ENCODE data around the gene PTH1R.

The PTH1R gene

DNA sequence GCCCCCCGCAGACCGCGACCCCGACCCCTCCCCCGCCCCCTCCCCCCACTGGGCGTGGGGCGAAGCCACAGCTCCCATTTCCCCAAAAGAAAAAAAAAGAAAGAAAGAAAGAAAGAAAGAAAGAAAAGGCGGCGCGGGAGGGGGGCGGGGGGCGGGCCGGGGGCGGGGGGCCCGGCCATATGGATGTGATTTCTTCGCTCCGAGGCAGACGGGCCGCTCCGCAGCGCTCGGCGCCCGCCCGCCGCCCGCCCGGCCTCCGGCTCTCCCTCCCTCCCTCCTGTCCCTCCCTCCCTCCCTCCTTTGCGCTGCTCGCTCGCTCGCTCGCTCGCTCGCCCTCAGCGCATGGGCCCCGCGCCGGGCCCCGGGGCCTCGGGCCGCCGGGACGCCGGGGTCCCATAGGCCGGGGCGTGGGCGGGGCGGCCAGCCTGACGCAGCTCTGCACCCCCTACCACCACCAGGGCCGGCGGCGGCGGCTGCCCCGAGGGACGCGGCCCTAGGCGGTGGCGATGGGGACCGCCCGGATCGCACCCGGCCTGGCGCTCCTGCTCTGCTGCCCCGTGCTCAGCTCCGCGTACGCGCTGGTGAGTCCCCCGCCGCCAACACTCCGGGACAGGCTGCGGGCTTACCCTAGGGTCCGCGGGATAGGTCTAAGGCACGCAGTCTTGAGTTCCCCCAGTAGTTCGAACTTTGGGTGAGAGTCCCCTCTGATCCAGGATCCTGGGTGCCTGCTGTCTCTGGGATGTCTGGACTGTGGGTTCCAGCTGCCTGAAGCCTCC lies 5.7 kb downstream of the PTH1R start:
- DNase-seq (ENCODE audit: low read depth) = peak; percentile 36

DNA sequence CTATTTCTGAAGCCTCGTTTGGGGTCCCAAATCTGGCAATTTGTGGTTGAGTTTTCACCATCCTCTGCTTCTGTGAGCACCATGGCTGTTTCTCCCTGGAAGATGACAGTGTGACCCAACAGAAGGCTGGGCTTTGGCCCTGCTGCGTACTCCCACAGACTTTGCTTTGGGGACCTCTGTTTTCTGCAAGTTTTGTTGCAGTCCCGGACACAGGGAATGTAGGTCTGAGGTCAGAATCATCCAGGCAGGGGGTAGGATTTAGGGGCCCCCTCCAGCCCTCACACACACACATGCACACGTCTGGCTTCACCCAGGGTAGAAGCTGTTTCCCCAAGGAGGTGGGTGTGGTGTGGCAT lies 6.3 kb downstream of the PTH1R start:
- DNase-seq (ENCODE audit: low read depth) = no peak

GRCh38 chr3:46884427-46884826 lies 6.9 kb downstream of the PTH1R start:
- no peak for DNase-seq (ENCODE audit: low read depth)

DNA sequence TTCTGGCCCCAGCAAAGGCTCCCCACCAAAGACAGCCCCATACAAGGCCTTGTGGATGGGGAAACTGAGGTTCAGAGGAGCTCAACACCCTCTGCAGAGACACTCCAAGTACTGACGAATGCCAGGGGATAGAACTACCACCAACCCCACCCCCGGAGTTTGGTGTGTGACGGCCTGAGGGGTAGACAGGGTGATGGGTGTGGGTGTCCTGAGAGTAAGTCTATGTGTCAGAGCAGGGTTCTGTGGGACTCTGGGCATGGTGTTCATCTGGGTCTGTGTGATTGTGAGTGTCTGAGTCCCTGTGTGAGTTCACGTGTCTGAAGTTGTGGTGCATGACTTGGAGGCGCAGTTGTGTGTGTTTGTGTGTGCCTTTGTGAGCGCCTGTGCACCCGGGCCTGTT lies 7.4 kb downstream of the PTH1R start:
- no peak for DNase-seq (ENCODE audit: low read depth)

- no peak for DNase-seq (ENCODE audit: low read depth)
Measured at GRCh38 chr3:46885612-46886011, 8.1 kb downstream of the PTH1R start.

- no peak for DNase-seq (ENCODE audit: low read depth)
Measured at GRCh38 chr3:46887980-46888494, 10.5 kb downstream of the PTH1R start.

DNA sequence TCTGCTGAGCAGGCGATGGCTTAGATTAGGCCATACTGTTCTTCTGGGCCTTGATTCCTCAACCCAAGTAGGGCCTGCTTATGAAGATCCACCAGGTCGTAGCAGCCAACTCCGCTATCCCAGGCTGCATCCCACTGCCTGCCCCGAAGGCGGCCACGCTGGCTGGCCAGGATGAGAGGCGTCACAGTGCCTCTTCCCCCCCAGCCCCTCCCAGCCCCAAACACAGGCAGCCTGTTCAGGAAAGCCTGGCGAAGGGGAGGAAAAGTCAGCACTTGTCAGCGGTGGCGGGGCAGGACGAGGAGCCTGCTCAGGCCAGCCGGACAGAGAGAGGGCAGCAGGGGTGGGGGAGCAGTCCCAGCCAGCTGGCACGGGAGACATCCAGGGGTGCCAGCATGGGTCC lies 11.2 kb downstream of the PTH1R start:
- no peak for DNase-seq (ENCODE audit: low read depth)

DNA sequence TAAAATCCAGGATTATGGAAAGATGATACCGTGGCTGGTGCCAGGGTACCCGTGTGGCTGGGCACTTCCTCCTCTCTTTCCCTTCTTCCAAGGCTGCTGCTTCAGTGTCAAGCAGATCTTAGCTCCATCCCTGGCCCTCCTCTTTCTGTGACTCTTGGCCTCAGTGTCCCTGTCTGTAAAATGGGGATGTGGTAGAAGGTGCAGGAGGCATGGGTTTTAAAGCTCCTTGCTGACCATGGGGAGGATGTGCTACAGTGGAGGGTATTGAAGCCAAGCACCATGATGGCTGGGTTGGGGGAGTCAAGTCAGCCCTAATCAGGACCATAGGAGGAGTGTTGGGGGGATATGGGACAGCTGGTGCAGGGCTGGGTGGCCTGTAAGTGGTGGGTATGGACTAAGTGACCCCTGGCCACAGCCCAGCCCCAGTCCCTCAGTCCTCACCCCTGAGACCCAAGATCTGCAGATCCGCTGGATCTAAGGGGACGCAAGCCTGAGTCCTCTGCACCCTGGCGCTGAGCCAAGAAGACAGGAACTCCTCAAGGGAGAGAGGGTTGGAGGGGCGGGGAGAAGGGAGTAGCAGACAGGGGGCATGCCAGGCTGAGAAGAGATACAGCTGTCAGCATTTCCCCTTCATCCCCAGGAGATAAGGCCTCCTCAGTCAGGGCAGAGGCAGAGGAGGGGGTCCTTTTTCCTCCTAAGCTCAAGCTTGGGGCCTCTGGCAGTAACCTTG lies 12.0 kb downstream of the PTH1R start:
- no peak for DNase-seq (ENCODE audit: low read depth)

- DNase-seq (ENCODE audit: low read depth) = no peak
Measured at GRCh38 chr3:46890132-46890531, 12.6 kb downstream of the PTH1R start.

- DNase-seq (ENCODE audit: low read depth) = no peak
Measured at GRCh38 chr3:46891132-46891531, 13.6 kb downstream of the PTH1R start.

DNA sequence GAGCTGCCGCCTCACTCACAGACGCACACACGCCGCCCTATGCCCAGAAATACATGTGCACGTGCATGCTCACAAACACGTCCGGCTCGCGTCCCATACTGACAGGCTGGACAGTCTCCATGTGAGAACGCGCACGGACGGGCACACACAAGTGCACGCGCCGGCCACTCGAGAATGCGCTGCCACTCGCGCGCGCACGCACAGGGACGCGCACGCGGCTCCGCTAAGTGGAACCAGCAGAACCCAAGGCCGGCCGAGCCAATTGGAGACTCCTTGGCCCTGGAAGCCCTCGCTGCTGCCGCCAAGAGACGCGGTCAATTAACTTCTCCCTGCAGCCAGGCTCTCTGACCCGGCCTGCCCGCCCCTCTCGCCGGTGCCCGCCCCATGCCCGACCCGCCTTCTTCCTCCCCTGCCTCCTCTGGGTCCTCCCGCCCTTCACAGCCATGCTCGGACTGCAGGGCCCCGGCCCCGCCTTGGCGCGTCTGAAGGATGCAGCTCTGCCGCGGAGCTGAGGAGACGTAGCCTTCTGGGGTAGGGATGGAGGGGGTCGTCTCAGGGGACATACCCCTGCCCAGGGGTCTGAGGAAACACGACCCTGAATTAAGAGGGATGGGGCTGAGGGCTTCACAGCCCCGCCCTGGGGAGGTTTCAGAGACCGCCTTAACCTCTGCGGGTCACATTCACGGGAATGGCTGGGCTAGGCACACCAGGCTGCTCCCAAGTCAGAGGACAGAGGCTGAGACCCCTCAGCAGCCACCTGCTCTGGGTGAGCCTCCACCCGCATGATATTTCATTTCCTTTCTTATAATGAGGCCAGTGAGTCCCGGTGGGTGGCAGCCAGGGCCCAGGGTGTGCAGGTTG lies 15.0 kb downstream of the PTH1R start:
- DNase-seq (ENCODE audit: low read depth) = peak; percentile 43

DNA sequence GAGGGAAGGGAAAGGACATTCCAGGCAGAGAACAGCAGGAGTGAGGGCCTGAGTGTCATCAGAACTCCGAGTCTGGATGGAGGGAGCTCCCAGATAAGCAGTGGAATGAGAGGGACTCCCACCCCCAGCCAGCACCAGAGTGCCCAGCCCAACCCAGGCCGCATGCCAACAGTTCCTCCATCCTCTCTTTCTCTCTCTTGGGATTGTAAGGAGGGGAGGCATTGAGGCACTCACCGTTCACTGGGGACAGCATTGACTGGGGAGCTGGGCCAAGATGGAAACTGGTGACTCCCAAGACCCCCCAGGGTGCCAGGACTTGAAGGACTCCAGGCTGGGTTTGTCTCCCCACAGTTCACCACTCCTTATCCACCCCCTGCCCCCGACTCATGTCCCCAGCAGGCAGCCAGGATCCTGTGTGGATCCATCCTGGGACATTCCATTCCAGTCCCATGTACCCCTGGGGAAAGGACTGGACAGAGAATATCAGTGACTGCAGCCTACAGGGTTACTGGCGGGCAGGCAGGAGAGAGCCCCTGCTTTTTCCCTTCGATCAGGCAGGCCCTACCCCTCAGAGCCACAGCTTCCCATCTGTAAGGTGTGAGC lies 15.7 kb downstream of the PTH1R start:
- DNase-seq (ENCODE audit: low read depth) = no peak

DNA sequence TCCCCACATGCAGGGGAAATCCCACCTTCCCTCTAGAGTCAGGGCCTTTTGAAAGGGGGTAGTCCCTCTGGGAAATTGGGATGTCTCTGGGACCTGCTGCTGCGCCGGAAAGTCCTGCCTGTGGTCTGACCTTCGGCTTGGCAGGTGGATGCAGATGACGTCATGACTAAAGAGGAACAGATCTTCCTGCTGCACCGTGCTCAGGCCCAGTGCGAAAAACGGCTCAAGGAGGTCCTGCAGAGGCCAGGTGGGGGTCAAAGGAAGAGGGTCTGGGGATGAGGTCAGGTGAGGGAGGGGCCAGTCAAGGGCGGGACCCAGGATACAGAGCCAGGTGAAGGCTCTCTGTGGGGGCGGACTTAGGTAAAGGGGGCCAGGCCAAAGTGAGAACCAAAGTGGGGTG lies 16.2 kb downstream of the PTH1R start:
- no peak for DNase-seq (ENCODE audit: low read depth)

DNA sequence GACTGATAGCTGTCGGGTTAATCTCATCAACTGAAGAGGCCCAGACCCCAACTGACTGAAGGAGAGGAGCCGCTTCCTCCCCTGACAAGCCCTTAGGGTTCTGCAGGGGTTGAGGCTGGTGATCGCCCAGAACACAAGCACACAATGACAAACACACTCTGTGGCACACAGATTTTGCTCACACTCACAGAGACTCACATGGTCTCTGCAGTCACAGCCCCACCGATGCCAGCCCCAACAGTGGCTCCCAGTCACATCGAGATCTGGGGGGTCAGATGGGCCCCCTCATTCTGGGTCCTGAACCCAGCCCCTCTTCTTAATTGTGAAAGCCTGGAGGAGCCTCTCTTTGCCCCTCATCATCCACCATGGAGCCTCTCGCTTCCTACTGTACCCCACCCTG lies 16.7 kb downstream of the PTH1R start:
- no peak for DNase-seq (ENCODE audit: low read depth)

DNA sequence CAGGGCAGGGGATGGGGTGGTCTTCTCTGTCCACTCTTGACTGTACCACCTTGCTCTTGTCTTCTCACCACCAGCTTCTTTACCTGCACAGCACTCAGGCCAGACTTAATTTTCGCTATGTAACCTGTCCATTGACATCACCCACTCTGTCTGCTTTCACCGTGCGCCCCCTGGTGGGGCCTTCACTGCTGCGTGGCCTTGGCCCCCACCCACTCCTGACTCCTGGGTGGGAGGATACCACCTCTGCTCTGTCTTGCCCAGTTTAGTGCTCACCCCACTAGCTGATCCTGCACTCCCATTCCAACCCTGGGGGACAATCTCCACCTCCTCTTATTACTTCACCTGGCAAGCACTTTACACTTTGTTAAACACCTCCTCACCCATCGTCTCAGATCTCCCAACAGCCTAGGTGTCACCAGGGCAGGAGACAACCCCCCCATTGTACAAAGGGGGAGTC lies 17.7 kb downstream of the PTH1R start:
- DNase-seq (ENCODE audit: low read depth) = peak; percentile 33

DNA sequence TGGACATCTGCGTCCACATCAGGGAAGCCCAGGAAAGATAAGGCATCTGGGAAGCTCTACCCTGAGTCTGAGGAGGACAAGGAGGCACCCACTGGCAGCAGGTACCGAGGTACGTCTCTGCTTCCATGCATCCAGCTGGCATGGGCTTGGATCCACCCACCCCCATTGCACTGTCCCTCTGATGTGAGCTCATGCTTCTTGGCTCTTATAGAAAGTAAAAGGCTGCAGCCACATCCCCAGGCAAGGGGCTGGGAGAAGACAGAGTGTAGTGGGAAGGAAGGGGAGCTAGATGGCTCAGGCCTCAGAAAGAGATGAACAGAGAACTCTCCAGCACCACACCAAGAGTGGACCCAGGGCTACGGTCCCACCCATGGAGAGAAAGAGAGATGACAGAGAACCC lies 18.2 kb downstream of the PTH1R start:
- DNase-seq (ENCODE audit: low read depth) = no peak

GRCh38 chr3:46896386-46896785 lies 18.9 kb downstream of the PTH1R start:
- DNase-seq (ENCODE audit: low read depth) = no peak

- DNase-seq (ENCODE audit: low read depth) = no peak
Measured at GRCh38 chr3:46897031-46897430, 19.5 kb downstream of the PTH1R start.

DNA sequence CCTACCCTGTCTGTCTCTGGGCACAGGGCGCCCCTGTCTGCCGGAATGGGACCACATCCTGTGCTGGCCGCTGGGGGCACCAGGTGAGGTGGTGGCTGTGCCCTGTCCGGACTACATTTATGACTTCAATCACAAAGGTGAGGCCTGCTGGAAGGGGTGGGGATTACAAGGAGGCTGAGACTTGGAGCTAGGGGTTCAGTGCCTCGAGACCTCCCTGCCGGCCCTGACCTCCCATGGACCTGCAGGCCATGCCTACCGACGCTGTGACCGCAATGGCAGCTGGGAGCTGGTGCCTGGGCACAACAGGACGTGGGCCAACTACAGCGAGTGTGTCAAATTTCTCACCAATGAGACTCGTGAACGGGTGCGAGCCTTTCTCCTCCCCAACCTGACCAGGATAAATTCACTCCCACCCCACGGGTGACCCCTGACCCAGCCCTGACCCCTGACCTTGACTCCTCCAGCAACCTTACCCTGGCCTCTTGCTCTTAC lies 20.4 kb downstream of the PTH1R start:
- DNase-seq (ENCODE audit: low read depth) = no peak

DNA sequence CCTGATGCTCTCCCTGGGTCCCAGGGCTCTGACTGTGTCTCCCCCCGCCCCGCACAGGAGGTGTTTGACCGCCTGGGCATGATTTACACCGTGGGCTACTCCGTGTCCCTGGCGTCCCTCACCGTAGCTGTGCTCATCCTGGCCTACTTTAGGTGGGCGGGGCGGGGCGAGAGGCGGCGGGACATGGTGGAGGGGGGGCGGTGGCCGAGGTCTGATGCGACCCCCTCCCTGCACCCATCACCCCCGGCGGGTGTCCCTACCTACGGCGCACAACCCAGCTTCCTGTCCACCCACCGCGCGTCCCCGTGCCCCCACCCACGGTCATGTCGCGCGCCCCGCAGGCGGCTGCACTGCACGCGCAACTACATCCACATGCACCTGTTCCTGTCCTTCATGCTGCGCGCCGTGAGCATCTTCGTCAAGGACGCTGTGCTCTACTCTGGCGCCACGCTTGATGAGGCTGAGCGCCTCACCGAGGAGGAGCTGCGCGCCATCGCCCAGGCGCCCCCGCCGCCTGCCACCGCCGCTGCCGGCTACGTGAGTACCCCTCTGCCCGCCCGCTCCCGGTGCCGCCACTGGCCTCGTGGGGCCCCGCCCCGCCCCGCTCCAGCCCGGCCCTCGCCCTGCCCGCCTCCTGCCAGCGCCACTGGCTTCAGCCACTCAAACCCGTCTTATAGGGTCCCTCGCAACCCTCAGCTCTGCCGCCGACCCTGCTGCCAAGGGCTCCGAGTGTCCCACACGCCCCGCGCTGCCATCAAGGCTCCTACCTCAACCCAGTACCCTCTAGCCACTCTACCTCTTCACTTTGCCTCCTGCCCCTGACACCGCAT lies 21.0 kb downstream of the PTH1R start:
- no peak for DNase-seq (ENCODE audit: low read depth)

Data from iris pigment epithelial cell (primary cell).